GM12874 (cell line): ENCODE data around the gene IRF1.

Source experiments
- TF ChIP-seq, protein P1 (sequence below): IDR thresholded peaks from 2 replicates; pipeline ENCODE4 v1.5.1; 2011; ENCODE audit warnings: low read depth, mild to moderate bottlenecking, control low read depth, low read length, moderate library complexity; ENCODE audit not compliant: insufficient read depth

The IRF1 gene

GRCh38 chr5:132467287-132467984 is 23.1 kb downstream of the IRF1 start:
- TF ChIP-seq, protein P1, sequence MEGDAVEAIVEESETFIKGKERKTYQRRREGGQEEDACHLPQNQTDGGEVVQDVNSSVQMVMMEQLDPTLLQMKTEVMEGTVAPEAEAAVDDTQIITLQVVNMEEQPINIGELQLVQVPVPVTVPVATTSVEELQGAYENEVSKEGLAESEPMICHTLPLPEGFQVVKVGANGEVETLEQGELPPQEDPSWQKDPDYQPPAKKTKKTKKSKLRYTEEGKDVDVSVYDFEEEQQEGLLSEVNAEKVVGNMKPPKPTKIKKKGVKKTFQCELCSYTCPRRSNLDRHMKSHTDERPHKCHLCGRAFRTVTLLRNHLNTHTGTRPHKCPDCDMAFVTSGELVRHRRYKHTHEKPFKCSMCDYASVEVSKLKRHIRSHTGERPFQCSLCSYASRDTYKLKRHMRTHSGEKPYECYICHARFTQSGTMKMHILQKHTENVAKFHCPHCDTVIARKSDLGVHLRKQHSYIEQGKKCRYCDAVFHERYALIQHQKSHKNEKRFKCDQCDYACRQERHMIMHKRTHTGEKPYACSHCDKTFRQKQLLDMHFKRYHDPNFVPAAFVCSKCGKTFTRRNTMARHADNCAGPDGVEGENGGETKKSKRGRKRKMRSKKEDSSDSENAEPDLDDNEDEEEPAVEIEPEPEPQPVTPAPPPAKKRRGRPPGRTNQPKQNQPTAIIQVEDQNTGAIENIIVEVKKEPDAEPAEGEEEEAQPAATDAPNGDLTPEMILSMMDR: no peak

GRCh38 chr5:132466433-132467286 is 23.9 kb downstream of the IRF1 start:
- TF ChIP-seq, protein P1: no peak

GRCh38 chr5:132465059-132465707 is 25.4 kb downstream of the IRF1 start:
- TF ChIP-seq, protein P1: no peak

- TF ChIP-seq, protein P1: no peak
Measured at GRCh38 chr5:132464156-132464939, 26.2 kb downstream of the IRF1 start.

- TF ChIP-seq, protein P1: no peak
Measured at GRCh38 chr5:132463811-132464155, 26.8 kb downstream of the IRF1 start.

GRCh38 chr5:132462856-132463745 is 27.5 kb downstream of the IRF1 start:
- TF ChIP-seq, protein P1: no peak
